ENCODE measurements around the gene RAN. TPM values are rescaled to one million over a fixed set of nuclear protein-coding genes. Genes with fewer than 3 reads are reported as not detected.
"Not testable (repeated sequence)": the region's sequence is repeated elsewhere in the genome, so short reads cannot be mapped to it uniquely, and the experiment has no call there.

RAN gene
- total and polyA plus RNA-seq, 9 of the 15 experiments (the other 6 are each of a cell fraction or from before 2014, with no cell fraction given) = 1,687 to 3,820 (median 2,300) TPM

- CTCF ChIA-PET (ENCODE audit: low intra/inter-chr PET ratio) = no interaction called here
Measured at GRCh38 chr12:130881548-130881947, 9.7 kb downstream of the RAN start.

DNA sequence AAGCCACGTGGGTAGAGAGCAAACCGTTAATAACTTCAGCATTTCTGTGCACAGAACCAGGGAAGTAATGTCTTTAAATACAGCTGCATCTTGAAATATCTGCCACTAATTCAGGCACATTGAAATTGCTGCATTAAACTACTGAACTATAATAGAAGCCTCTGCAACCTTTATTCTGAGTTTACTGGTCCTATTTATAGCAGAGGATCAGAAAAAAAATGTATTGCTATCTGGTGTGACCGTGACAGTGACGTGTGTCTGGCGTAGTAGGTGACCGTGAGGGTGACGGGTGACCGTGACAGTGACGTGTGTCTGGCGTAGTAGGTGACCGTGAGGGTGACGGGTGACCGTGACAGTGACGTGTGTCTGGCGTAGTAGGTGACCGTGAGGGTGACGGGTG is 15.3 kb downstream of the RAN start:
- in situ Hi-C loops (cut with MboI); DNase-seq (ENCODE audit: extremely low read depth in 1 of 4, low spot score in 3 of 4); H3K27ac ChIP-seq (ENCODE audit: extremely low read depth, low read depth, low read length); intact Hi-C loops (cut with micrococcal nuclease); H3K4me2 ChIP-seq (ENCODE audit: insufficient read depth, low read length); H3K4me1 ChIP-seq (replicated peaks in 1 of 2; ENCODE audit: control insufficient read depth in 2 of 2, insufficient read depth in 2 of 2, low read length in 2 of 2); BruUV-seq (replicated peaks); H2AFZ ChIP-seq (ENCODE audit: low read depth, low read length); H4K20me1 ChIP-seq (replicated peaks; ENCODE audit: control insufficient read depth, insufficient read depth, low read length); FAIRE-seq; H3K79me2 ChIP-seq (ENCODE audit: control insufficient read depth, insufficient read depth, low read length); H3K9me3 ChIP-seq (replicated peaks; ENCODE audit: control insufficient read depth, insufficient read depth, low read depth, low read length); ATAC-seq; CTCF ChIA-PET (ENCODE audit: low intra/inter-chr PET ratio); H3K4me3 ChIP-seq; POLR2A ChIA-PET; H3K36me3 ChIP-seq (ENCODE audit: control insufficient read depth, insufficient read depth, low read length); H3K9me1 ChIP-seq (ENCODE audit: control insufficient read depth, insufficient read depth, low read length); H3K27me3 ChIP-seq (ENCODE audit: control insufficient read depth in 2 of 2, insufficient read depth in 2 of 2, low read length in 2 of 2); H3K9ac ChIP-seq (ENCODE audit: insufficient read depth in 1 of 2, low read depth in 2 of 2, low read length in 2 of 2): not testable (repeated sequence)
- WGBS (ENCODE audit: insufficient coverage, low coverage, missing lambda C conversion rate) = 26% methylated on average over 5 of the region's 17 CpGs

More at GRCh38 chr12:130881548-130881947, 9.7 kb downstream of the RAN start:
- no peaks in the 10 kb centered on the region for H3K27me3 ChIP-seq (ENCODE audit: control insufficient read depth in 2 of 2, insufficient read depth in 2 of 2, low read length in 2 of 2)
- peaks cover 3% of the 10 kb centered on the region; the same call in 2 of the 3 replicates for H3K79me2 ChIP-seq (ENCODE audit: control insufficient read depth, insufficient read depth, low read length)
- POLR2A ChIA-PET = interaction anchor here (1.0 to 1.6 kb wide), 2 partner anchors 18 to 113 kb away, joined by 3 to 4 read pairs; no protein-coding TSS in a partner anchor
- H3K4me3 ChIP-seq = no peak overlapping the region
- 63% methylated on average over 1 of the region's 1 CpG for WGBS (ENCODE audit: insufficient coverage, low coverage, missing lambda C conversion rate)
- DNase-seq (ENCODE audit: extremely low read depth in 1 of 4, low spot score in 3 of 4) (no peak), ATAC-seq (no peak), FAIRE-seq (no peak)
- H3K9me1 ChIP-seq (ENCODE audit: control insufficient read depth, insufficient read depth, low read length) = no peaks in the 10 kb centered on the region
- H3K27ac ChIP-seq (ENCODE audit: extremely low read depth, low read depth, low read length) = no peak overlapping the region
- H4K20me1 ChIP-seq (replicated peaks; ENCODE audit: control insufficient read depth, insufficient read depth, low read length) = peaks cover 4% of the 10 kb centered on the region
- no TSS peak for BruUV-seq (replicated peaks)
- H3K9me3 ChIP-seq (replicated peaks; ENCODE audit: control insufficient read depth, insufficient read depth, low read depth, low read length) = no peaks in the 10 kb centered on the region
- no peak overlapping the region for H3K9ac ChIP-seq (ENCODE audit: insufficient read depth in 1 of 2, low read depth in 2 of 2, low read length in 2 of 2)
- no peak overlapping the region for H2AFZ ChIP-seq (ENCODE audit: low read depth, low read length)
- intact Hi-C loops (cut with micrococcal nuclease) = no loop called here
- H3K36me3 ChIP-seq (ENCODE audit: control insufficient read depth, insufficient read depth, low read length) = peaks cover 9% of the 10 kb centered on the region
- H3K4me1 ChIP-seq (replicated peaks in 1 of 2; ENCODE audit: control insufficient read depth in 2 of 2, insufficient read depth in 2 of 2, low read length in 2 of 2) = peaks cover 10 to 21% of the 10 kb centered on the region in 2 experiments; a peak in 4 of 5 replicates
- TF ChIP-seq MAFG (tag; conservative IDR thresholded peaks at IDR 0.05) (peak; percentile 63), ZNF121 (CRISPR knock-in tag; conservative IDR thresholded peaks at IDR 0.05) (peak; percentile 26; the same call in 1 of the 2 replicates), MAFK (IDR thresholded peaks at IDR 0.05; ENCODE audit: low read length) (peak; percentile 61; the same call in 1 of the 2 replicates), MAFF (IDR thresholded peaks at IDR 0.05; ENCODE audit: low read length) (peak; percentile 58), MEIS2 (IDR thresholded peaks at IDR 0.05; ENCODE audit: partially characterized antibody) (no peak), SRSF9 (IDR thresholded peaks at IDR 0.05; ENCODE audit: borderline replicate concordance, low read depth, low read length) (no peak), ZNF316 (IDR thresholded peaks at IDR 0.05) (peak; percentile 82), RBM34 (IDR thresholded peaks at IDR 0.05; ENCODE audit: borderline replicate concordance, insufficient read depth, low read length) (no peak), ATF3 (IDR thresholded peaks at IDR 0.05) (no peak), ATF3 (CRISPR knock-in tag; conservative IDR thresholded peaks at IDR 0.05) (no peak), C11orf30 (IDR thresholded peaks at IDR 0.05; ENCODE audit: low read depth) (0 out of 2 replicates have a peak, but pooled peaks have one; percentile 42)
- in situ Hi-C loops (cut with MboI) = no loop called here
- H3K4me2 ChIP-seq (ENCODE audit: insufficient read depth, low read length) = no peak overlapping the region

All from K562 (cell line).